Caco-2 (cell line): ENCODE measurements around the gene MIS12. TPM values are rescaled to one million over a fixed set of nuclear protein-coding genes. Genes with fewer than 3 reads are reported as not detected.

ENCODE experiments used
- BruUV-seq: library from RNA; stranded (reverse); fragments of 400-500 nt; replicated peaks from 2 replicates; lab custom pipeline; 2021; lab: Mats Ljungman, UMichigan
- CTCF ChIA-PET: fragments of 300-600 bp; sonication (Branson Sonifier 250); formaldehyde crosslinking; loops from one replicate; lab custom pipeline; 2022; ENCODE audit warnings: antibody characterized with exemption; lab: Charles Lee
- POLR2A ChIA-PET: fragments of 300-600 bp; sonication (Branson Sonifier 250); formaldehyde crosslinking; loops from one replicate; lab custom pipeline; 2022; ENCODE audit warnings: antibody characterized with exemption; lab: Charles Lee
- DNase-seq, 2 experiments: peaks; one replicate each; pipeline versions ENCODE4 v3.0.0 to v3.0.0-alpha.2; 2020 to 2022
- H3K27me3 ChIP-seq: replicated peaks from 2 replicates; pipeline ENCODE4 v1.6.0; 2011; ENCODE audit warnings: low read length; ENCODE audit not compliant: control insufficient read depth, insufficient read depth
- H3K36me3 ChIP-seq: 2 replicates; pipeline ENCODE4 v1.5.1; 2011; ENCODE audit warnings: low read length; ENCODE audit not compliant: control insufficient read depth, insufficient read depth
- H3K4me1 ChIP-seq: fragments of 250-450 bp; sonication (Bioruptor Pico); 2 replicates; pipeline ENCODE4 v1.5.1; 2020; ENCODE audit warnings: mild to moderate bottlenecking
- H3K4me3 ChIP-seq: 2 replicates; pipeline ENCODE4 v1.5.1; 2011; ENCODE audit warnings: low read depth, mild to moderate bottlenecking, control low read depth, low read length
- H3K9me3 ChIP-seq: fragments of 250-450 bp; sonication (Bioruptor Pico); 2 replicates; pipeline ENCODE4 v1.5.1; 2020; ENCODE audit warnings: mild to moderate bottlenecking, moderate library complexity
- H3K27ac Mint-ChIP-seq: one replicate; pipeline ENCODE4 v1.8.0; 2022; ENCODE audit warnings: mixed read lengths; ENCODE audit not compliant: unreplicated experiment
- H3K27me3 Mint-ChIP-seq: one replicate; pipeline ENCODE4 v1.8.0; 2022; ENCODE audit warnings: mixed read lengths; ENCODE audit not compliant: insufficient read depth, unreplicated experiment
- H3K36me3 Mint-ChIP-seq: one replicate; pipeline ENCODE4 v1.8.0; 2022; ENCODE audit warnings: mild to moderate bottlenecking, mixed read lengths; ENCODE audit not compliant: insufficient read depth, unreplicated experiment
- H3K4me1 Mint-ChIP-seq: one replicate; pipeline ENCODE4 v1.8.0; 2022; ENCODE audit warnings: low read depth, mixed read lengths; ENCODE audit not compliant: unreplicated experiment
- H3K4me3 Mint-ChIP-seq: one replicate; pipeline ENCODE4 v1.8.0; 2022; ENCODE audit warnings: mild to moderate bottlenecking, moderate library complexity, mixed read lengths; ENCODE audit not compliant: unreplicated experiment
- H3K9me3 Mint-ChIP-seq: one replicate; pipeline ENCODE4 v1.8.0; 2022; ENCODE audit warnings: mixed read lengths; ENCODE audit not compliant: unreplicated experiment
- intact Hi-C: fragments of 100-400 bp; cut with micrococcal nuclease; formaldehyde crosslinking; loops from one replicate; pipeline ENCODE4 v1.10.0; 2022; ENCODE audit not compliant: unreplicated experiment
- total RNA-seq: library from RNA; stranded (reverse); gene quantifications from 2 replicates; pipeline ENCODE4 v1.2.3, GENCODE V29; 2022
- TF ChIP-seq, protein P1 (sequence below), 2 experiments: fragments of 200-600 bp in 1 of 2; IDR thresholded peaks; 1 replicate in 1 of 2; 2 replicates in 1 of 2; pipeline versions ENCODE4 v1.5.1 to v1.8.0; 2011 to 2022; ENCODE audit warnings: antibody characterized with exemption in 1 of 2, control low read depth in 1 of 2, inconsistent platforms in 1 of 2, low read depth in 1 of 2, low read length in 1 of 2, mild to moderate bottlenecking in 1 of 2, moderate library complexity in 1 of 2; ENCODE audit not compliant: insufficient read depth in 1 of 2, severe bottlenecking in 1 of 2, unreplicated experiment in 1 of 2

MIS12 gene
- total RNA-seq, 1 experiment from 2014 or later: 11.7 TPM

GRCh38 chr17:5444209-5444608 lies 42.2 kb upstream of the MIS12 start:
- Histone ChIP-seq H3K9me3 (no peaks in the 10 kb centered on the region), H3K4me3 (no peak overlapping the region), H3K4me1 (no peaks in the 10 kb centered on the region), H3K36me3 (no peaks in the 10 kb centered on the region; the same call in 1 of the 2 replicates), H3K27me3 (no peaks in the 10 kb centered on the region)
- ChIA-PET CTCF (no interaction called here), POLR2A (no interaction called here)
- Mint-ChIP-seq H3K27ac (no peak overlapping the region), H3K9me3 (no peaks in the 10 kb centered on the region), H3K4me1 (no peaks in the 10 kb centered on the region), H3K36me3 (peaks cover 29% of the 10 kb centered on the region), H3K4me3 (no peak overlapping the region), H3K27me3 (no peaks in the 10 kb centered on the region)
- intact Hi-C loops: no loop called here
- no TSS peak for BruUV-seq
- DNase-seq: no peak
- TF ChIP-seq, protein P1, sequence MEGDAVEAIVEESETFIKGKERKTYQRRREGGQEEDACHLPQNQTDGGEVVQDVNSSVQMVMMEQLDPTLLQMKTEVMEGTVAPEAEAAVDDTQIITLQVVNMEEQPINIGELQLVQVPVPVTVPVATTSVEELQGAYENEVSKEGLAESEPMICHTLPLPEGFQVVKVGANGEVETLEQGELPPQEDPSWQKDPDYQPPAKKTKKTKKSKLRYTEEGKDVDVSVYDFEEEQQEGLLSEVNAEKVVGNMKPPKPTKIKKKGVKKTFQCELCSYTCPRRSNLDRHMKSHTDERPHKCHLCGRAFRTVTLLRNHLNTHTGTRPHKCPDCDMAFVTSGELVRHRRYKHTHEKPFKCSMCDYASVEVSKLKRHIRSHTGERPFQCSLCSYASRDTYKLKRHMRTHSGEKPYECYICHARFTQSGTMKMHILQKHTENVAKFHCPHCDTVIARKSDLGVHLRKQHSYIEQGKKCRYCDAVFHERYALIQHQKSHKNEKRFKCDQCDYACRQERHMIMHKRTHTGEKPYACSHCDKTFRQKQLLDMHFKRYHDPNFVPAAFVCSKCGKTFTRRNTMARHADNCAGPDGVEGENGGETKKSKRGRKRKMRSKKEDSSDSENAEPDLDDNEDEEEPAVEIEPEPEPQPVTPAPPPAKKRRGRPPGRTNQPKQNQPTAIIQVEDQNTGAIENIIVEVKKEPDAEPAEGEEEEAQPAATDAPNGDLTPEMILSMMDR (IDR thresholded peaks at IDR 0.05; ENCODE audit: insufficient read depth in 1 of 2, low read depth in 1 of 2, low read length in 1 of 2, severe bottlenecking in 1 of 2, unreplicated experiment in 1 of 2): no peak

- Mint-ChIP-seq H3K4me3 (no peak overlapping the region), H3K27ac (no peak overlapping the region), H3K4me1 (no peaks in the 10 kb centered on the region), H3K27me3 (no peaks in the 10 kb centered on the region), H3K9me3 (no peaks in the 10 kb centered on the region), H3K36me3 (peaks cover 36% of the 10 kb centered on the region)
- H3K9me3 ChIP-seq: no peaks in the 10 kb centered on the region
- ChIA-PET POLR2A (no interaction called here), CTCF (no interaction called here)
- DNase-seq: no peak
- no TSS peak for BruUV-seq
- no peaks in the 10 kb centered on the region; the same call in 1 of the 2 replicates for H3K36me3 ChIP-seq
- intact Hi-C loops: no loop called here
- H3K4me1 ChIP-seq: no peaks in the 10 kb centered on the region
- H3K27me3 ChIP-seq: no peaks in the 10 kb centered on the region
- TF ChIP-seq, protein P1 (IDR thresholded peaks at IDR 0.05; ENCODE audit: insufficient read depth in 1 of 2, low read depth in 1 of 2, low read length in 1 of 2, severe bottlenecking in 1 of 2, unreplicated experiment in 1 of 2): no peak
- no peak overlapping the region for H3K4me3 ChIP-seq
Measured at GRCh38 chr17:5446786-5447185, 39.6 kb upstream of the MIS12 start.

DNA sequence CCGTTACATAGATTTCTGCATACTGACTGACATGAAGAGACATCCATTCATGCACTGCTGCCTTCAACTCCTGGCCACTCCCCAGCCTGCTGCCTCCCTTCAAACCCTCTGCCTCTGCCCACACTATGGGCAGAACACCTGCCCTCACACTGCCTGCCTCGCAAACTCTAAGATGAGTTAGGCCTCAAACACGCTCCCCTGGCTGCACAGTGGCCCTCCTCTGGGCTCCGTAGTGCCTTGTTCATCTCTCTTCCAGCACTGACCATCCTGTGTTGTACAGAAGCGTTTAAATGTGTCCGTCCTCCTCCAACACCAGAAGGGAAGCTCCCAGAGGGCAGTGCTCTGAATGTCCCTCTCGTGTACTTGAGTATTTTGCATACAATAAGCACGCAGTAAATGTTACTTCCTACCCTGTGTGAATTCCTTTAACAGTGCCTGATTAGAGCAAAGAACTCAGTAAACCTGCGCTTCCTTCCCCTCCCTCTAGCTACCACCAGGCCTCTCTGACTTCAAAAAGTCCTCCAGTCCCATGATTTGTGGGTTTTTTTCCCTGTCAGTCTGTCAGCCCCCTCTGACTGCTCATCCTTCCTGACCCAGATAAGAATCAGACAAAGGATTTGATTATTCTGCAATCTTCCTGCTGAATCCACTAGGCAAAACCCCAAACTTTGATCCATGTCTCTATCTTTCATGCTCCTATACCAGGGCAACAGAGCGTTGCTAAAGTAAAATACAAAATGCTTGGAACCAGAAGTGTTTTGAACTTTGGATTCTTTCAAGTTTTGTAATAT lies 21.5 kb upstream of the MIS12 start:
- no peaks in the 10 kb centered on the region for H3K9me3 ChIP-seq
- peak overlapping the region; percentile 54 for H3K27ac Mint-ChIP-seq
- no peaks in the 10 kb centered on the region for H3K27me3 ChIP-seq
- CTCF ChIA-PET: no interaction called here
- H3K4me1 ChIP-seq: no peaks in the 10 kb centered on the region
- H3K4me1 Mint-ChIP-seq: peaks cover 14% of the 10 kb centered on the region
- H3K4me3 ChIP-seq: no peak overlapping the region
- TF ChIP-seq, protein P1 (IDR thresholded peaks at IDR 0.05; ENCODE audit: insufficient read depth in 1 of 2, low read depth in 1 of 2, low read length in 1 of 2, severe bottlenecking in 1 of 2, unreplicated experiment in 1 of 2): no peak
- intact Hi-C loops: no loop called here
- no peaks in the 10 kb centered on the region for H3K27me3 Mint-ChIP-seq
- DNase-seq: no peak
- POLR2A ChIA-PET: no interaction called here
- H3K9me3 Mint-ChIP-seq: no peaks in the 10 kb centered on the region
- H3K4me3 Mint-ChIP-seq: no peak overlapping the region
- H3K36me3 ChIP-seq: no peaks in the 10 kb centered on the region
- peaks cover 27% of the 10 kb centered on the region for H3K36me3 Mint-ChIP-seq
- no TSS peak for BruUV-seq
